Lower leg skin (tissue), 3 donors: ENCODE results near the gene TRAF2.

ENCODE experiments used
- POLR2A ChIP-seq, 2 donors: fragments of 450-650 bp; IDR thresholded peaks; one replicate each; pipeline ENCODE4 v1.6.1; 2016 to 2017; ENCODE audit warnings: antibody characterized with exemption in 2 of 2, mild to moderate bottlenecking in 1 of 2, moderate library complexity in 1 of 2
- TF ChIP-seq, protein P1 (sequence below), 3 donors: fragments of 450-650 bp; IDR thresholded peaks; one replicate each; pipeline ENCODE4 v1.5.1; 2016; ENCODE audit warnings: antibody characterized with exemption in 3 of 3, mild to moderate bottlenecking in 3 of 3, moderate library complexity in 2 of 3

DNA sequence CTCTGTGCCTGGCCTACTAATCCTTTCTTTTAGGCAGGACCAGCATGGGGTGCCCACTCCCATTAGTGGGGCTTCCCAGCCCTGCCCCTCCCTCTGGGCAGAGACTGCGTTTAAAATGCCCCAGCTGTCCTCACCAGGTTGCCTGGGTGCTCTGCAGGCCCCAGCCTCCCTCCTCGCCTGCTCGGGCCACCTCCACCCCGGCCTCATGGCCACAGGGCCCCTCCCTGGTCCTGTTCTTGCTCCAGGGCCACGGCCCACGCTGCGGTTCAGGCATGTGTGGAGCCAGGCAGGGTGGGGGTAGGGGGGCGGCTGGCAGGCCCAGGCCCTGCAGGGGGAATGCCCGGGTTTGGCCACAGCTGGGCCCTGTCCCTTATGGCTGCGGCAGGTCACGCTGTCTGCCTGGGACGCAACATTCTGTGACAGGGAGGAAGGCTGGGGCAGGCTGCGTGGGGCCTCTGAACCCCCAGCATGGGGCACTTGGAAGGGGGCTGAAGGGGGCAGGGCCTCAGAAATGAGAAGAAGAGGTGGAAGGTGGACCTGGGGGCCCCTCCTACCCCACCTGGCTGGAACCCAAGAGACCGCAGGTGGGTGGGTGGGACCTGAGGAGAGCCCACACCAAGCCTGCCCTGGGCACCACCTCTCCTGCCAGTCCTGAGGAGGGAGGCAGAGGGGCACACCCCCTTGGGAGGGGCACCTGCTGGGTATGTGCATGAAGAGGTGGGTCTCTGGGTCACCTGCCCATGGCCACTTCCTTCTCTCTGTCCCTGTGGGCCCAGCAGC is 65.4 kb downstream of the TRAF2 start, which contains the start of gene LCN12:
- TF ChIP-seq, protein P1, sequence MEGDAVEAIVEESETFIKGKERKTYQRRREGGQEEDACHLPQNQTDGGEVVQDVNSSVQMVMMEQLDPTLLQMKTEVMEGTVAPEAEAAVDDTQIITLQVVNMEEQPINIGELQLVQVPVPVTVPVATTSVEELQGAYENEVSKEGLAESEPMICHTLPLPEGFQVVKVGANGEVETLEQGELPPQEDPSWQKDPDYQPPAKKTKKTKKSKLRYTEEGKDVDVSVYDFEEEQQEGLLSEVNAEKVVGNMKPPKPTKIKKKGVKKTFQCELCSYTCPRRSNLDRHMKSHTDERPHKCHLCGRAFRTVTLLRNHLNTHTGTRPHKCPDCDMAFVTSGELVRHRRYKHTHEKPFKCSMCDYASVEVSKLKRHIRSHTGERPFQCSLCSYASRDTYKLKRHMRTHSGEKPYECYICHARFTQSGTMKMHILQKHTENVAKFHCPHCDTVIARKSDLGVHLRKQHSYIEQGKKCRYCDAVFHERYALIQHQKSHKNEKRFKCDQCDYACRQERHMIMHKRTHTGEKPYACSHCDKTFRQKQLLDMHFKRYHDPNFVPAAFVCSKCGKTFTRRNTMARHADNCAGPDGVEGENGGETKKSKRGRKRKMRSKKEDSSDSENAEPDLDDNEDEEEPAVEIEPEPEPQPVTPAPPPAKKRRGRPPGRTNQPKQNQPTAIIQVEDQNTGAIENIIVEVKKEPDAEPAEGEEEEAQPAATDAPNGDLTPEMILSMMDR (IDR thresholded peaks at IDR 0.05) = no peak
- no peak for TF ChIP-seq POLR2A (IDR thresholded peaks at IDR 0.05)
